KMS-11 (cell line): ENCODE data around the gene CACNA1A.

ENCODE experiments used
- H2AFZ ChIP-seq: fragments of 200-600 bp; sonication (generic); 2 replicates; pipeline ENCODE4 v1.6.1; 2016; ENCODE audit warnings: antibody characterized with exemption, mixed run types, low read depth
- H3K27ac ChIP-seq: fragments of 200-600 bp; sonication (generic); 2 replicates; pipeline ENCODE4 v1.6.1; 2016; ENCODE audit warnings: mild to moderate bottlenecking, mixed run types
- H3K27me3 ChIP-seq: fragments of 200-600 bp; sonication (generic); 2 replicates; pipeline ENCODE4 v1.6.1; 2017; ENCODE audit warnings: mild to moderate bottlenecking, low read depth, mixed run types, moderate library complexity; ENCODE audit not compliant: insufficient read depth
- H3K36me3 ChIP-seq: fragments of 200-600 bp; sonication (generic); 2 replicates; pipeline ENCODE4 v1.6.1; 2017; ENCODE audit warnings: mild to moderate bottlenecking, mixed run types; ENCODE audit not compliant: insufficient read depth
- H3K4me1 ChIP-seq: fragments of 200-600 bp; sonication (generic); 2 replicates; pipeline ENCODE4 v1.6.1; 2016; ENCODE audit warnings: mild to moderate bottlenecking, low read depth, mixed run types; ENCODE audit not compliant: poor library complexity, severe bottlenecking
- H3K4me2 ChIP-seq: fragments of 200-600 bp; sonication (generic); 2 replicates; pipeline ENCODE4 v1.7.0; 2016; ENCODE audit warnings: mild to moderate bottlenecking, mixed run types
- H3K4me3 ChIP-seq: fragments of 200-600 bp; sonication (generic); IDR thresholded peaks from 2 replicates; pipeline ENCODE4 v1.6.1; 2017; ENCODE audit warnings: low read depth, low read length, mixed read lengths; ENCODE audit not compliant: insufficient read depth
- H3K79me2 ChIP-seq: fragments of 200-600 bp; sonication (generic); 2 replicates; pipeline ENCODE4 v1.6.1; 2016; ENCODE audit warnings: low read depth, mixed run types; ENCODE audit not compliant: insufficient read depth
- H3K9ac ChIP-seq: fragments of 200-600 bp; sonication (generic); 2 replicates; pipeline ENCODE4 v1.6.1; 2016; ENCODE audit warnings: mild to moderate bottlenecking, mixed run types
- H4K20me1 ChIP-seq: fragments of 200-600 bp; sonication (generic); 2 replicates; pipeline ENCODE4 v1.6.1; 2016; ENCODE audit warnings: mild to moderate bottlenecking, mixed run types; ENCODE audit not compliant: insufficient read depth
- TF ChIP-seq, protein P1 (sequence below): fragments of 200-600 bp; sonication (generic); conservative IDR thresholded peaks from 2 replicates; pipeline ENCODE4 v1.6.1; 2017; ENCODE audit warnings: low read depth, mild to moderate bottlenecking, antibody characterized with exemption, low read length, moderate library complexity, mixed read lengths

The CACNA1A gene

GRCh38 chr19:13226983-13227382, 279.3 kb downstream of the CACNA1A start:
- Histone ChIP-seq H2AFZ (no peak overlapping the region), H3K36me3 (no peaks in the 10 kb centered on the region), H3K79me2 (no peaks in the 10 kb centered on the region), H3K4me1 (no peaks in the 10 kb centered on the region), H3K27me3 (peaks cover 94% of the 10 kb centered on the region), H3K9ac (no peak overlapping the region), H3K4me3 (no peak overlapping the region), H3K4me2 (no peak overlapping the region), H3K27ac (no peak overlapping the region), H4K20me1 (no peaks in the 10 kb centered on the region)
- TF ChIP-seq, protein P1, sequence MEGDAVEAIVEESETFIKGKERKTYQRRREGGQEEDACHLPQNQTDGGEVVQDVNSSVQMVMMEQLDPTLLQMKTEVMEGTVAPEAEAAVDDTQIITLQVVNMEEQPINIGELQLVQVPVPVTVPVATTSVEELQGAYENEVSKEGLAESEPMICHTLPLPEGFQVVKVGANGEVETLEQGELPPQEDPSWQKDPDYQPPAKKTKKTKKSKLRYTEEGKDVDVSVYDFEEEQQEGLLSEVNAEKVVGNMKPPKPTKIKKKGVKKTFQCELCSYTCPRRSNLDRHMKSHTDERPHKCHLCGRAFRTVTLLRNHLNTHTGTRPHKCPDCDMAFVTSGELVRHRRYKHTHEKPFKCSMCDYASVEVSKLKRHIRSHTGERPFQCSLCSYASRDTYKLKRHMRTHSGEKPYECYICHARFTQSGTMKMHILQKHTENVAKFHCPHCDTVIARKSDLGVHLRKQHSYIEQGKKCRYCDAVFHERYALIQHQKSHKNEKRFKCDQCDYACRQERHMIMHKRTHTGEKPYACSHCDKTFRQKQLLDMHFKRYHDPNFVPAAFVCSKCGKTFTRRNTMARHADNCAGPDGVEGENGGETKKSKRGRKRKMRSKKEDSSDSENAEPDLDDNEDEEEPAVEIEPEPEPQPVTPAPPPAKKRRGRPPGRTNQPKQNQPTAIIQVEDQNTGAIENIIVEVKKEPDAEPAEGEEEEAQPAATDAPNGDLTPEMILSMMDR: no peak

DNA sequence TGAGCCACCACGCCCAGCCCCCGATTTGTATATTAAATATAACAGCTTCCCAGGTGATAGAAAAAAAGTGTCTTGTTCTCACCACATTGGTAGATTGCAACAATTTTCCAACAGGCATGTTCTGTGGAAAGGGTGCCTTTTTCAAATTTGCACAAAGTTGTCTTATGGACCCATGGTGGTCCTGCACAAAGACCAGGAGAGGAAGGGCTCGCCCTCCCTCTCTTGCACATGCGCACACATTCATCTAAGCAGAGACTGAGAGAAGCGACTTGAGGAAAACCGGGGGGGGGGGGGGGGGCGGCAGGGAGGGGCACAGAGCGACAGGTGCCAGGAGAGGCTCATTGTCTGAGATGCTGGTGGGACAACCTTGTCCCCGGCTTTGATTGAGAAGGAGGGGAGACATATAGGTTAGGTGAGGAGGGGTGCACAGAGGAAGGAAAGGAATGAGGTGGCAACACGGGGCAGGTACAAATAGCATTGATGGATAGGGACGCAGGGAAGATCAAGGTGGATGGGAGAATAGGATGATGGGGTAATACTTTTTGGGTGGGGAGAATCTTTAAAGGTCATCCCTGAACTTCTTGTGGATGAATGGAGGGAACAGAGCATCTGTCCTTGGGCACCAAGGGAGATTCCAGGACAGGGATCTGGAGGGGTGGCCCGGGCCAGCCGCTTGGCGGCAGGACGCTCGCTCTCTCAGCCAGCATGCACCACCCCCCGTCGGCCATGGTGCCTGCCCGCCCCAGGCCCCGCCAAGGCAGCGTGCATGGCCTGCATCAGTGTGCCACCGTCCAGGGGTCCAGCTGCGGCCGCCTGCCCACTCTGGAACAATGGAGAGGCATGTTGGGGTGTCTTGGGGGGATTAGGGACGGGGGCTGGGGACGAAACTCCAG, 280.1 kb downstream of the CACNA1A start:
- H3K4me2 ChIP-seq: no peak overlapping the region
- H3K27ac ChIP-seq: no peak overlapping the region
- no peak overlapping the region for H2AFZ ChIP-seq
- no peak overlapping the region for H3K4me3 ChIP-seq
- no peaks in the 10 kb centered on the region for H3K4me1 ChIP-seq
- peaks cover 95% of the 10 kb centered on the region for H3K27me3 ChIP-seq
- H3K79me2 ChIP-seq: no peaks in the 10 kb centered on the region
- no peaks in the 10 kb centered on the region for H3K36me3 ChIP-seq
- TF ChIP-seq, protein P1: no peak
- H3K9ac ChIP-seq: no peak overlapping the region
- no peaks in the 10 kb centered on the region for H4K20me1 ChIP-seq

GRCh38 chr19:13225085-13225484, 281.2 kb downstream of the CACNA1A start:
- H3K4me3 ChIP-seq: no peak overlapping the region
- no peaks in the 10 kb centered on the region for H4K20me1 ChIP-seq
- no peak overlapping the region for H3K9ac ChIP-seq
- no peaks in the 10 kb centered on the region for H3K4me1 ChIP-seq
- TF ChIP-seq, protein P1: no peak
- H3K27ac ChIP-seq: no peak overlapping the region
- H3K27me3 ChIP-seq: peaks cover 95% of the 10 kb centered on the region
- no peaks in the 10 kb centered on the region for H3K36me3 ChIP-seq
- H2AFZ ChIP-seq: no peak overlapping the region
- H3K79me2 ChIP-seq: no peaks in the 10 kb centered on the region
- H3K4me2 ChIP-seq: no peak overlapping the region

DNA sequence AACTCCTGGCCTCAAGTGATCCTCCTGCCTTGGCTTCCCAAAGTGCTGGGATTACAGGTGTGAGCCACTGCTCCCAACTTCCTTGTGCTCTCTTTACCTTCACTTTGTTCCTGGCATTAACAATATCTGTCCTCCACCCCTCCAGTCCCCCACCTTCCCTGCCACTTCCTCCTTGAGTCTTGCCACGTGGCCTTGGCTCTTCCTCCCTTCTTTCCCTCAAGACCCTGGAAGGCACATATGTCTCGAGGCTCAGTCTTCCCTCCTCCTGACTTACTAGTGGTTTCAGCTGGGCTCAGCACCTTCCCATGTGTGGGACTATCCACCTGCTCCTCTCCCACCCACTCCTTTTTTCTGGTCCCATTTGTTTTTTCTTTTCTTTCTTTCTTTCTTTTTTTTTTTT, 285.4 kb downstream of the CACNA1A start:
- Histone ChIP-seq H3K4me2 (no peak overlapping the region), H4K20me1 (no peaks in the 10 kb centered on the region), H3K36me3 (no peaks in the 10 kb centered on the region), H3K27ac (no peak overlapping the region), H3K27me3 (peaks cover 91% of the 10 kb centered on the region), H3K4me1 (no peaks in the 10 kb centered on the region), H3K4me3 (no peak overlapping the region), H3K9ac (no peak overlapping the region), H3K79me2 (no peaks in the 10 kb centered on the region), H2AFZ (no peak overlapping the region)
- TF ChIP-seq, protein P1: no peak
